CMK (cell line): ENCODE data around the gene SH3GL2.

Source experiments
- DNase-seq: peaks from one replicate; pipeline ENCODE4 v3.0.0-alpha.2; 2010; ENCODE audit warnings: low read depth

The SH3GL2 gene

DNA sequence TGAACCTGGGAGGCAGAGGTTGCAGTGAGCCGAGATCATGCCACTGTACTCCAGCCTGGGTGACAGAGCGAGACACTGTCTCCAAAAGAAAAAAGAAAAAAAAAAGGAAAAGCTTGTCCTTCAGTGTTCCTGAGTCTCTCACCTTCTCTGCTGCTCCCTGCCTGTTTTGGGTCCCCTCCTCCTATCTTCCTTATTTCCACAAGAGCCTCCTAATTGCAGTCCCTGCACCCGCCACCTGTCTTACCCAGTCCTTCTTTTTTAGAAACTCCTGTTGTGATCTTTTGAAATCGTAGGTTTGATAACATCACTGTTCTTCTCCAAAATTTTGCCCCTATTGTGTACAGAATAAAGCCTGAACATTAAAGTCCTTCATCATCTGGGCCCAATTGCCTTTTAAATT is 234.9 kb downstream of the SH3GL2 start:
- no peak for DNase-seq

DNA sequence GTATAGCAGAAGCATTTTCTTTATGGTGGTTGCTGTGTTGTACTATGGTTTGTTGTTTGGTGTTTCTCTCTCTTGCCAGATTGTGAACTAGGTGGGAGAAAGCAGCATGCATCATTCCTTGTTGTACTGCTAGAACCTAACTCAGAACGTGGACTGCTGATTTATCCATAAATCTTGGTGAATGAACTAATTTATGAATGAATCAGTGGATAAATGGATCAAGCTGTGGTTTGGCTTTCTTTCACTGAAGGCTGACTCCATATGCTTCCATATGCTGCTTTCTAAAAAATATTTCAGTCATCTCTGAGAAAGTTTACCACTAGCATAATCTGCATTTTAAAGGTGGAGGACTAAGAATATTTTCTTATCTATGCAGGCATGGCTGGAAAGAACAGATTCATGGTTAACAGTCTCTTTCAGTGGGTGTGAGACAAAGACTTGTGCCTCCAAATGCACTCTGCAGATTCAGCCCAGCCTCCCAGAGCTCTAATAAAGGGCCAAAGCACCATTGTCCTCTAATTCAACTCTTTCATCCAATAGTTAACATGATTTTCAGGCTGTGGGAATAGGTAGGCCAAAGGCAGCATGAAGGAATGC is 237.7 kb downstream of the SH3GL2 start:
- DNase-seq = no peak

GRCh38 chr9:17824191-17824590 is 245.3 kb downstream of the SH3GL2 start:
- DNase-seq = no peak

DNA sequence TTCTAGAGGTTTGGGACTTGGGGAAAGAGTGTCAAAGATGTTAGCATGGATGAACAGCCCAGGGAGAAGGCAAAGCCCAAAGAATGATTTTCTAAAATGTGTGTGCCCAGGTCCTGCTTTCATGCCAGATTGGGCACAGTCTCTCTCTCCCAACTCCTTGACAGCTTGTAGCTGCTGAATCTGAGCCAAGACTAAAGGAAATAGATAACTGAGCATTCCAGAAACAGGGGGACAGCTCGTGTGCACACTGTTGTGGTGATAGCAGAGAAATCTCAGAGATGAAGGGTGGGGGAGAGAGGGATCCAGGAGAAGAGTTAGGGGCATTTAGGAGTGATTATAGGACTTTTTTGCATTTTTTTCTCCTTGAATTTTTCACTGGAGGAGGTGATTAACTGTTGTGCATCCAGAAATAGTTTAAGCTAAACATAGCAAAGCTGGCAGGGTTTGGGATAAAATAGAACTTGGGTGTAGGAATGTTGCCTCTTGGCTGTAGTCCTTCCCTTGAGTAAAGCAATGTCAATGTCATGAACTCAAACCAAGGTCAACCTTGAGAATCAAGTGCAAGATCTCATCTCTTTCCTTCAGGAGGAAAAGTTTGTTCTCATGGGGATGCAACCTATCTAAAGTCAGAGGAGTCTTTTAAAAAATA is 245.9 kb downstream of the SH3GL2 start:
- no peak for DNase-seq

GRCh38 chr9:17825265-17825659 is 246.4 kb downstream of the SH3GL2 start:
- no peak for DNase-seq

DNA sequence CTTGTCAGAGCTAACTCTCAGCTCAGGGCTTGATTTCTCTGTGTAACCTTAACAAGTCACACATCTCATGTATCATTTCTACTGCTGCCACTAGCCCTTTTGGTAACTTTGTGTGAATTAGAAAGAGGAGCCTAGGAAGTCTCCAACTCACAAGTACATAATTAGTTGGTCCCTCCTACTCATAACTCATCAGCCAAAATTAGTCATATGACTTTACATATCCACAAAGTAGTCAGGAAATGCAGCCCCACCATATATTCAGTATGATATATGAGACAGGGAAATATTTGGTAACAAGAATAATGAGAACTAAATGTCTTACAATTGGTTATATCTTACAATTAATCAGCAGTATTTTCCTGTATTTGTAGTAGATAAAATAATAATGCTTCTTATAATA is 250.2 kb downstream of the SH3GL2 start:
- no peak for DNase-seq

GRCh38 chr9:17829812-17830385 is 251.0 kb downstream of the SH3GL2 start:
- no peak for DNase-seq

- no peak for DNase-seq
Measured at GRCh38 chr9:17832812-17833211, 253.9 kb downstream of the SH3GL2 start.

DNA sequence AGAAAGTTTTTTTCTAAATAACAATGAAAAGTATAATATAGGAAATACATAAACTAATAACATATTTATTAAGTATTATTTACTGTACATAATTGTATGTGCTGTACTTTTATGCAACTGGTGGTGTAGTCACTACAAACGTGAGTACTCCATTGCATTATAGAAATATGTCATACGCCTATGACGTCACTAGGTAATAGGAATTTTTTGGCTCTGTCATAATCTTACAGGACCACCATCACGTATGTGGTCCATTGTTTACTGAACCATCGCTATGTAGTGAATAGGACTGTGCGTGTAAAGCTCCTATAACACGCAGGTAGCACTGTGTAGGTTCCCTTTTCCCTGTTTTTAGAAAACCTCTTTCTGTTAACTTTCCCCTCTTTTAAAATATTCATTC is 255.0 kb downstream of the SH3GL2 start:
- DNase-seq = no peak

- DNase-seq = no peak
Measured at GRCh38 chr9:17837965-17838364, 259.1 kb downstream of the SH3GL2 start.

- DNase-seq = no peak
Measured at GRCh38 chr9:17839776-17840175, 260.9 kb downstream of the SH3GL2 start.

DNA sequence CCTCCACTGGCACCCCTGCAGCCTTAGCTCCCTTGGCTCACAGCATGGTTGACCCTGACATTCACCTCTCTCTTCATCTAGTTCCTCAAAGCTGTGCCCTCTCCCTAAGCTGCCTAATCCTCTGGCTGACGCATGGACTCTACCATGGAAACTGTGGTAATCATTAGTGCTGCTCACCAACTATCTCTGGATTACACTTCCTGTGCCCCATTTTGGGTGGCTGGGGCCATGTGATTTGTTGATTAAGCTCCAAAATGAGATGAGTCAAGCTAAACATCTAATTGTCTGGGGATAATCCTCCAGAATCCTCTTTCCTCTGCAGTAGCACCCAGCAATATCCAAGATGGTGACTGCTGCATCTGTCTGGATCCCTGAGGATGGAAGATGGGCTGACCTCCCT is 264.4 kb downstream of the SH3GL2 start:
- DNase-seq = no peak
